NCI-H69 (cell line): Measurements from ENCODE around the gene MACROH2A1.
"Not testable (repeated sequence)": the region's sequence is repeated elsewhere in the genome, so short reads cannot be mapped to it uniquely, and the experiment has no call there.

ENCODE experiments used
- DNase-seq: peaks from one replicate; lab custom pipeline; 2025; lab: John Stamatoyannopoulos, UW

Gene MACROH2A1

GRCh38 chr5:135377751-135378680 lies 21.0 kb downstream of the MACROH2A1 start:
- no peak for DNase-seq

GRCh38 chr5:135376961-135377624 lies 21.9 kb downstream of the MACROH2A1 start:
- no peak for DNase-seq

- DNase-seq = no peak
Measured at GRCh38 chr5:135375040-135375793, 23.8 kb downstream of the MACROH2A1 start.

- peak; percentile 29 for DNase-seq
Measured at GRCh38 chr5:135373736-135374515, 25.1 kb downstream of the MACROH2A1 start.

- no peak for DNase-seq
Measured at GRCh38 chr5:135372654-135373381, 26.2 kb downstream of the MACROH2A1 start.

GRCh38 chr5:135371622-135372232 lies 27.3 kb downstream of the MACROH2A1 start:
- no peak for DNase-seq

GRCh38 chr5:135369952-135370351 lies 29.1 kb downstream of the MACROH2A1 start:
- DNase-seq = no peak

GRCh38 chr5:135367554-135367953 lies 31.5 kb downstream of the MACROH2A1 start:
- no peak for DNase-seq

- DNase-seq = no peak
Measured at GRCh38 chr5:135367076-135367475, 32.0 kb downstream of the MACROH2A1 start.

GRCh38 chr5:135365281-135365680 lies 33.8 kb downstream of the MACROH2A1 start:
- peak; percentile 83 for DNase-seq

GRCh38 chr5:135364421-135365262 lies 34.4 kb downstream of the MACROH2A1 start:
- peak; percentile 97 for DNase-seq

GRCh38 chr5:135363342-135363741 lies 35.7 kb downstream of the MACROH2A1 start:
- not testable (repeated sequence) for DNase-seq

GRCh38 chr5:135362102-135362501 lies 36.9 kb downstream of the MACROH2A1 start:
- no peak for DNase-seq

- no peak for DNase-seq
Measured at GRCh38 chr5:135360278-135361274, 38.5 kb downstream of the MACROH2A1 start.

- DNase-seq = peak; percentile 60
Measured at GRCh38 chr5:135359374-135360165, 39.5 kb downstream of the MACROH2A1 start.

GRCh38 chr5:135357685-135358084 lies 41.3 kb downstream of the MACROH2A1 start:
- no peak for DNase-seq

GRCh38 chr5:135356522-135357318 lies 42.3 kb downstream of the MACROH2A1 start:
- peak; percentile 11 for DNase-seq
